ENCODE data around the gene PAX3. TPM values are rescaled to one million over a fixed set of nuclear protein-coding genes. Genes with fewer than 3 reads are reported as not detected.
A peak's percentile ranks its signal among the peaks of the same experiment; 100 is the strongest.
"Not testable (repeated sequence)": the region's sequence is repeated elsewhere in the genome, so short reads cannot be mapped to it uniquely, and the experiment has no call there.

Gene PAX3
- total and polyA plus RNA-seq, 2 of the 13 experiments (the other 11 are each of a cell fraction or from before 2014, with no cell fraction given), result 0.07 TPM; not detected in 1

DNA sequence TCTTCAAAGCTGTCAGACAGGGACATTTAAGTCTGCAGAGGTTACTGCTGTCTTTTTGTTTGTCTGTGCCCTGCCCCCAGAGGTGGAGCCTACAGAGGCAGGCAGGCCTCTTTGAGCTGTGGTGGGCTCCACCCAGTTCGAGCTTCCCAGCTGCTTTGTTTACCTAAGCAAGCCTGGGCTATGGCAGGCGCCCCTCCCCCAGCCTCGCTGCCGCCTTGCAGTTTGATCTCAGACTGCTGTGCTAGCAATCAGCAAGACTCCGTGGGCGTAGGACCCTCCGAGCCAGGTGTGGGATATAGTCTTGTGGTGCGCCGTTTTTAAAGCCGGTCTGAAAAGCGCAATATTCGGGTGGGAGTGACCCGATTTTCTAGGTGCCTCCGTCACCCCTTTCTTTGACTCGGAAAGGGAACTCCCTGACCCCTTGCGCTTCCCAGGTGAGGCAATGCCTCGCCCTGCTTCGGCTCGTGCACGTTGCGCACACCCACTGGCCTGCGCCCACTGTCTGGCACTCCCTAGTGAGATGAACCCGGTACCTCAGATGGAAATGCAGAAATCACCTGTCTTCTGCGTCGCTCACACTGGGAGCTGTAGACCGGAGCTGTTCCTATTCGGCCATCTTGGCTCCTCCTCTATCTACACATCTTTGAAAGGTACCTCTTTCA lies 143.7 kb downstream of the PAX3 start:
- ATAC-seq; CTCF ChIA-PET (ENCODE audit: low intra/inter-chr PET ratio, low total read pairs); H3K9me3 ChIP-seq (ENCODE audit: low read length); H3K4me1 ChIP-seq (ENCODE audit: insufficient read depth, low read length); intact Hi-C loops (cut with micrococcal nuclease; ENCODE audit: unreplicated experiment); H3K36me3 ChIP-seq (replicated peaks in 1 of 2; ENCODE audit: control insufficient read depth in 1 of 2, insufficient read depth in 2 of 2, low read length in 2 of 2); H3K79me2 ChIP-seq (ENCODE audit: insufficient read depth, low read length); POLR2A ChIA-PET; H3K27me3 ChIP-seq (ENCODE audit: control insufficient read depth in 1 of 2, insufficient read depth in 2 of 2, low read length in 2 of 2); H3K9ac ChIP-seq (ENCODE audit: insufficient read depth, low read depth, low read length); H4K20me1 ChIP-seq (ENCODE audit: insufficient read depth, low read length); DNase-seq (ENCODE audit: low spot score); FAIRE-seq; H2AFZ ChIP-seq (ENCODE audit: low read length); H3K27ac ChIP-seq (ENCODE audit: extremely low read length, insufficient read depth, low read length); H3K4me3 ChIP-seq (replicated peaks in 1 of 3; ENCODE audit: insufficient read depth in 1 of 3, low read depth in 2 of 3, low read length in 3 of 3); BruUV-seq (replicated peaks); H3K4me2 ChIP-seq (ENCODE audit: low read depth, low read length); in situ Hi-C loops (cut with HindIII; ENCODE audit: extremely low pct_ligation_motif_present, low pct_unique_long_range_greater_than_20kb); TF ChIP-seq FOXA1 (IDR thresholded peaks at IDR 0.05): not testable (repeated sequence)
- TF ChIP-seq FOXA1 (CRISPR knock-in tag; IDR thresholded peaks at IDR 0.05) (peak; percentile 67), SP5 (CRISPR knock-in tag; IDR thresholded peaks at IDR 0.05; ENCODE audit: borderline replicate concordance, low read depth) (0 out of 2 replicates have a peak, but pooled peaks have one; percentile 19), FOXA3 (CRISPR knock-in tag; IDR thresholded peaks at IDR 0.05) (peak; percentile 51; the same call in 1 of the 2 replicates)
- TF ChIP-seq, protein P1, sequence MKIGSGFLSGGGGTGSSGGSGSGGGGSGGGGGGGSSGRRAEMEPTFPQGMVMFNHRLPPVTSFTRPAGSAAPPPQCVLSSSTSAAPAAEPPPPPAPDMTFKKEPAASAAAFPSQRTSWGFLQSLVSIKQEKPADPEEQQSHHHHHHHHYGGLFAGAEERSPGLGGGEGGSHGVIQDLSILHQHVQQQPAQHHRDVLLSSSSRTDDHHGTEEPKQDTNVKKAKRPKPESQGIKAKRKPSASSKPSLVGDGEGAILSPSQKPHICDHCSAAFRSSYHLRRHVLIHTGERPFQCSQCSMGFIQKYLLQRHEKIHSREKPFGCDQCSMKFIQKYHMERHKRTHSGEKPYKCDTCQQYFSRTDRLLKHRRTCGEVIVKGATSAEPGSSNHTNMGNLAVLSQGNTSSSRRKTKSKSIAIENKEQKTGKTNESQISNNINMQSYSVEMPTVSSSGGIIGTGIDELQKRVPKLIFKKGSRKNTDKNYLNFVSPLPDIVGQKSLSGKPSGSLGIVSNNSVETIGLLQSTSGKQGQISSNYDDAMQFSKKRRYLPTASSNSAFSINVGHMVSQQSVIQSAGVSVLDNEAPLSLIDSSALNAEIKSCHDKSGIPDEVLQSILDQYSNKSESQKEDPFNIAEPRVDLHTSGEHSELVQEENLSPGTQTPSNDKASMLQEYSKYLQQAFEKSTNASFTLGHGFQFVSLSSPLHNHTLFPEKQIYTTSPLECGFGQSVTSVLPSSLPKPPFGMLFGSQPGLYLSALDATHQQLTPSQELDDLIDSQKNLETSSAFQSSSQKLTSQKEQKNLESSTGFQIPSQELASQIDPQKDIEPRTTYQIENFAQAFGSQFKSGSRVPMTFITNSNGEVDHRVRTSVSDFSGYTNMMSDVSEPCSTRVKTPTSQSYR (CRISPR knock-in tag; IDR thresholded peaks at IDR 0.05; ENCODE audit: borderline replicate concordance), result peak; percentile 91
- WGBS (ENCODE audit: low lambda C conversion rate), result 58% methylated on average over 24 of the region's 27 CpGs

Other genes starting within 250 kb of the PAX3 start
- not detected in 2 replicates for gene SGPP2, start 125.5 kb upstream of the PAX3 start, total RNA-seq (2016; rRNA removed; fragmentation: Illumina TruSeq; extraction: Trizol)
- gene SGPP2, start 125.5 kb upstream of the PAX3 start, polyA plus RNA-seq (2011; rRNA removed), result not detected in 2 replicates